Brain microvascular endothelial cell (primary cell): ENCODE results near the gene C1orf226.

Source experiments
- DNase-seq: peaks from one replicate; pipeline ENCODE4 v3.0.0-alpha.2; 2020
- H3K27ac ChIP-seq: fragments of 250-450 bp; sonication (Bioruptor Pico); 2 replicates; pipeline ENCODE4 v1.5.1; 2020; ENCODE audit warnings: mild to moderate bottlenecking, moderate library complexity
- H3K27me3 ChIP-seq: fragments of 250-450 bp; sonication (Bioruptor Pico); replicated peaks from 2 replicates; pipeline ENCODE4 v1.5.1; 2020; ENCODE audit warnings: mild to moderate bottlenecking
- H3K36me3 ChIP-seq: fragments of 250-450 bp; sonication (Bioruptor Pico); replicated peaks from 2 replicates; pipeline ENCODE4 v1.5.1; 2020; ENCODE audit warnings: mild to moderate bottlenecking
- H3K4me3 ChIP-seq: 2 replicates; pipeline ENCODE4 v1.5.1; 2011; ENCODE audit warnings: low read depth, mild to moderate bottlenecking, control low read depth, low read length, moderate library complexity
- CTCF ChIP-seq: IDR thresholded peaks from 2 replicates; pipeline ENCODE4 v1.5.1; 2011; ENCODE audit warnings: low read depth, mild to moderate bottlenecking, moderate library complexity, low read length, control low read depth, inconsistent platforms; ENCODE audit errors: missing control alignments
- in situ Hi-C: cut with HindIII; loops from 2 replicates; pipeline ENCODE4 v1.10.0; 2017; ENCODE audit warnings: low sequenced_read_pairs, low pct_ligation_motif_present

C1orf226 gene

DNA sequence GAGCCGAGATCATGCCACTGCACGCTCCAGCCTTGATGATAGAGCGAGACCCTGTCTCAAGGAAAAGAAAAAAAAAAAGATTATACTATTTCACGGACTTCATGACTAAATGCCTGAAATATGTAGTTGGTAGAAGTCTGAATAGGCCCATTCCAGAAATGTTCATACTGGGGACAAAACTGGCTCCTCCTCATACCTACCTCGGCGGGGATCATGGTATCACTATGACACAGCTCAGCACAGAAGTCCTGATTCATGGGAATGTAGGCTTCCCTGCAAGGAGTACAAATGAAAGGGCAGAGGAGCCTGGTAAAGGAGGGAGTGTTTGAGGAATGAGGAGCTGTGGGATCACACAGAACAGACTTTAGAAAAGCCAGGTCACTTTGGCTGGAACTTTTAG lies 9.9 kb upstream of the C1orf226 start:
- H3K4me3 ChIP-seq = no peak overlapping the region
- H3K27me3 ChIP-seq = no peaks in the 10 kb centered on the region
- DNase-seq = peak; percentile 57
- no peak for TF ChIP-seq CTCF
- H3K36me3 ChIP-seq = no peaks in the 10 kb centered on the region
- peak overlapping the region; percentile 30 for H3K27ac ChIP-seq
- in situ Hi-C loops = no loop called here

- no peak overlapping the region for H3K4me3 ChIP-seq
- DNase-seq = no peak
- in situ Hi-C loops = no loop called here
- no peaks in the 10 kb centered on the region for H3K36me3 ChIP-seq
- H3K27ac ChIP-seq = peak overlapping the region; percentile 30
- H3K27me3 ChIP-seq = no peaks in the 10 kb centered on the region
- no peak for TF ChIP-seq CTCF
Observed at GRCh38 chr1:162372159-162373071, 9.1 kb upstream of the C1orf226 start.

- no peak for TF ChIP-seq CTCF
- H3K4me3 ChIP-seq = no peak overlapping the region
- no peak for DNase-seq
- H3K27me3 ChIP-seq = no peaks in the 10 kb centered on the region
- H3K36me3 ChIP-seq = no peaks in the 10 kb centered on the region
- no peak overlapping the region for H3K27ac ChIP-seq
- in situ Hi-C loops = no loop called here
Observed at GRCh38 chr1:162373072-162373427, 8.5 kb upstream of the C1orf226 start.

DNA sequence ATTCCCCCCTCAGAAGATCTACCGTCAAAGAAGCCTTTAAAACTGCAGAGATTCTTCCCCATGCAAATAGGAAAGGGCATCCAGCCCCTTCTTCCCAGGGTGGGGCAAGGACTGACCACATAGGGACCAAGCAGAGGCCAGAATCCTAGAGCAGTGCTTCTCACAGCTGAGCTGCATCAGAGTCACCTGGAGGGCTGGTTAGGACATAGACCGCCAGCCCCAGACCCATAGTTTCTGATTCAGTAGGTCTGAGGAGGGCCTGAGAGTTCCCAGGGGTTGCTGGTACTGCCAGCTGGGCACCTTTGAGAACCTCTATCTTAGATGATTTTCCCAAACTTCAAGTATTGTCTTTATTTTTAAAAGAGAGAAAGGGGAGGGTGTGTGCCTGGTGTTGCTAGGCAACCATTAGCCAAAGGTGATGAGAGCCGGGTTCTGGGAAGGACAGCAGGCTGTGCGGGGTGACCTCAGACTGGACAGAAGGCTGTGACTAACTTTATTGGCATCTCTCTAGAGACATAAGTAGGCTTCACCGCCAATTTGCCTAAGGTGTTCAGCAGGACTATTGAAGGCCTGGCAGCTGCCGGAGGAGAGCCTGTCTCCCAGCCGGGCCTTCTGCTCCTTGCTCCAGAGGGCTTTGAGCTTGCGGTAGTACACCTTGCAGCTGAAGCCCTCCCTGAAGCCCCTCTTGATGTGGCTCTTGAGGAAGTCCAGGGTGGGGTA lies 7.8 kb upstream of the C1orf226 start:
- no peak for TF ChIP-seq CTCF
- no peaks in the 10 kb centered on the region for H3K27me3 ChIP-seq
- in situ Hi-C loops = no loop called here

DNA sequence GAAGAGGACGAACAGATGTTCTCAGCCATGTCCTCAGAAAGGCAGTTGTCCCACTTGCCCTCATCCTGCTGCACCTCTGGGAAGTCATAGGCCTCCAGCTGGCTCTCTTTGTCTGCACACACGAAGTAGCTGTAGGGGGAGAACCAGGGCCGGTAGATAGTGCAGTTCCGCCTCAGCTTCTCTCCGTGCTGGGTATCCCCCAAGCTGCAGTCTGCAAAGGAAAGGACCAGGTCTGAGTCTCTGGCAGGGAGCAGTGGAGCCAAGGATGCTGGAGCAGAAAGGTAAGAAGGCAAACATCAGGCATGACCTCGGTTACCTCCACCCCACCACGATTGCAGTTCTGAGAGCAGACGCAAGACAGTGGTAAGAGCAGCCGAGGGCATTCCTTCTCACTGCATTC lies 7.1 kb upstream of the C1orf226 start:
- DNase-seq = no peak
- no peaks in the 10 kb centered on the region for H3K36me3 ChIP-seq
- in situ Hi-C loops = no loop called here
- TF ChIP-seq CTCF = no peak
- H3K27me3 ChIP-seq = no peaks in the 10 kb centered on the region
- H3K4me3 ChIP-seq = no peak overlapping the region
- no peak overlapping the region for H3K27ac ChIP-seq

More for the DNA sequence above, 7.8 kb upstream of the C1orf226 start:
- DNase-seq = peak; percentile 60
- Histone ChIP-seq H3K4me3 (no peak overlapping the region), H3K36me3 (no peaks in the 10 kb centered on the region), H3K27ac (no peak overlapping the region)
